Left colon (tissue), 2 donors: ENCODE data around the gene TBC1D22B. TPM values are rescaled to one million over a fixed set of nuclear protein-coding genes. Genes with fewer than 3 reads are reported as not detected.
"Not testable (repeated sequence)": the region's sequence is repeated elsewhere in the genome, so short reads cannot be mapped to it uniquely, and the experiment has no call there.

Experiments used
- ATAC-seq: fragments of 200-7000 bp; cut with Tn5 transposase; one replicate; pipeline ENCODE4 v1.9.1; 2020; ENCODE audit warnings: mild to moderate bottlenecking, moderate library complexity
- DNase-seq, 2 donors: peaks; one replicate each; pipeline ENCODE4 v3.0.0-alpha.2; 2020
- intact Hi-C, 2 donors: fragments of 100-400 bp; cut with DNase I in 1 of 2; cut with micrococcal nuclease in 1 of 2; formaldehyde crosslinking; loops; one replicate each; pipeline versions ENCODE4 v1.11.2 to v1.14.0; 2022; cut with DNase I, micrococcal nuclease
- total RNA-seq, 2 donors: library from RNA; stranded (reverse); fragmentation: NEBNext Ultra II Directional; extraction: Animal tissue kit (Norgen Biotek cat#: 25700); gene quantifications; one replicate each; pipeline ENCODE4 v1.2.1, GENCODE V29; 2021
- donor health status: DM: no; HTN: no; CAD: no.
- donor health status: DM: yes; HTN: yes; CAD: no.

Gene TBC1D22B
- total RNA-seq, 2 donors from 2014 or later, result 13.4 TPM

DNA sequence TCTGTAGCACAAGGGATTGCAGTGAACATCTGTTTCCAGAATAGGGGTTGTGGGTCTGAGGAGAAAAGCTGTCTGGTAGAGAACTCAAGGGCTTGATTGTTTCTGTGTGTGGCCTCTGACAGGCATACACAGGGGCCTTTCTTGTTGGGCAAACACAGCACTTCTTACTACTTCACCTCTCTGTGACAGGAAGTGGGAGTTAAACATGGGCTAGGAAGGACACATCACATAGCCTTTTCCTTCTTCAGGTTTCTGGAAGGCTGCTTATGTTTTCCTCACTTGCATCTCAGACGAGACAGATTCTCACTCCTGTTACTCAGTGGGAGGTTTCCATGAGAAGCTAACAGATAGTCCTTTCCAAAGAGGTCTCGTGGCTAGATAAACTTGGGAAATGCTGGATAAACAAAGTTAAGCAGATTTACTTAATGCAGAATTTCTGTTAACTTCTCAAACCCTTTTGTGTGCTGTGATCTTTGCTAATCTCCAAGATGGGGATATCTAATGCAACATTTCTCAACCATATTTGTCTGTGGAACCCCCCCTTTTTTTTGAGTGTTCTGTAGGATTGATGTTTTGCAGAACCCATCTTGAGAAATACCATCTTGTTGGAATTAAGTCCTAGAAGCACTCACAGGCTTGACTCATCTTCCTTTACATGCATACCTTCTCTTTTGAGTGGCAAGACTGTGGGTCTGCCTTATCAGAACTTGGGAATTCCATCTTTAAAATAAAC is 54.3 kb downstream of the TBC1D22B start:
- DNase-seq, result no peak
- intact Hi-C loops, result no loop called here

DNA sequence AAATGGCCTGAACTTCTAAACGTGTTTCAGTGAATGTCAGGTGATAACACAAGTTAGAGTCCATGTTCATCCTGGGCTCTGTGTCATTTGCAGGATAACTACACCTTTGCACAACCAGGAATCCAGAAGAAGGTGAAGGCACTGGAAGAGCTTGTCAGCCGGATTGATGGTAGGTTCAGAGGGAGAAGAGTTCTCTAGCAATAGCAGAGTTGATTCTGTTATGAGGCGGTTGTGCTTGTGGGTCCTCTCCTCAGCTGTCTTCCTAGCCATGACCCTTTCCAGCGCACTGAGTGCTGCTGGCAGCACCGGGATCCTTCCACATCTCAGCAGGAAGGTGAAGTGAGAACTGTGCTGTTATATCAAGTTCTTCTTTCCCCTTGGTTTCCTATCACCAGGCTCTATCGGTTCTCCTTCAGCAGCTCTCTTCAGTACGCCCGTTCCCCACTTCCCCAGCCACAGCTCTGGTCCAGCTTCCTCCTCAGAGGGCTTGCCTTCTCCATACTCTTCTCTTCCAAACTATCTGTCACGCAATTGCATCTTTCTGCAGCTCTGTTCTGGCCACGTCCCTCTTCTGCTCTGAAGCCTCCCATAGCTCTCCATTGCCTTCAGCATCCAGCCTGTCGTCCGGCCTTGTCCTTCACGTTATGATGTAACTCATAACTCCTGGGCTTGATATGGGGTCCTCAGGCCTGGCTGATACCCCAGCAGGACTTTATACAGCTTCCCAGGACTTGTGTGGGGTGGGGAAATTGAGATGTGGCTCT is 56.3 kb downstream of the TBC1D22B start:
- no peak for DNase-seq
- no peak for ATAC-seq
- intact Hi-C loops, result no loop called here

More for the DNA sequence above, 54.3 kb downstream of the TBC1D22B start:
- no peak for ATAC-seq

DNA sequence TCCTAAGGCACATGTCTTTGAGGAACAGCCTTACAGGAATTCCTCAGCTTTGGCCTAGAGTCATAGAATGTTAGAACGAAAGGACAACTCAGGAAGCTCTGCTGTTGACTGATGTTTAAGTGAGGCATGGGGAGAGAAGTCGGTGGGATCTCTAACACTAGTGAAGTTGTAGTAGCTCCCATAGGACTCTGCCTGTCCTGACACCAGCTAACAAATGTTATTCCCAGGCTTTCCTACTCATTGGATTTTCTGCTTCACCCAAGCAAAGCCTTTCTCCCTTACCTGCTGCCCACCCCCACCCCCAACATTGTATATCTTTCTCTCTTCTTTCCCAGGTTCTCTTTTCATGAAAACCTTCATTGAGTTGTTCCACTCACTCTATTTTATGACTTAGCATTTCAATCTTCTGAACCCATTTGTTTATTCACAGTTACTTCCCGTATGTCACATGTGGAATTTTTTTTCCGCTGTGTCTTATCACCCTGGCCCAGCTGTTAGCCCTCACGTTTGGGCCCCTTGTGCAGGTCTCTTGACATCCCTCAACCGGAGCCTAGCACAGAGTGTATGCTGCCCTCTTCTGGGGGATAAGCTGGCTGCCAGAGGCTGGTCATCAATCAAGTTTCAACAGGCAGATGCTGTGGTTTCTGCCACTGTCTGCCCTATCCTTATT is 57.0 kb downstream of the TBC1D22B start:
- intact Hi-C loops, result no loop called here
- peak; percentile 56 for ATAC-seq
- DNase-seq, result peak in 1 of 2 donors; percentile 20

DNA sequence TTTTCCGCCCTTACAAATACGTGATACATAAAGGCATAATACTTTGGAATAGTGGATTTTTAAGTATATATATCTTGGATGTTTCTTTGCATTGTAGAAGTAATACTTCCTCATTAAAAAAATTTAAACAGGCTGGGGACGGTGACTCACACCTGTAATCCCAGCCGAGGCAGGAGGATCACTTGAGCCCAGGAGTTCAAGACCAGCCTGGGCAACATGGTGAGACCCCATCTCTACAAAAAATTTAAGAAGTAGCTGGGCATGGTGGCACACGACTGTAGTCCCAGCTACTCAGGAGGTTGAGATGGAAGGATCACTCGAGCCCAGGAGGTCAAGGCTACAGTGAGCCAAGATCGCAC is 57.6 kb downstream of the TBC1D22B start:
- ATAC-seq (no peak), DNase-seq (no peak)
- intact Hi-C loops, result no loop called here

DNA sequence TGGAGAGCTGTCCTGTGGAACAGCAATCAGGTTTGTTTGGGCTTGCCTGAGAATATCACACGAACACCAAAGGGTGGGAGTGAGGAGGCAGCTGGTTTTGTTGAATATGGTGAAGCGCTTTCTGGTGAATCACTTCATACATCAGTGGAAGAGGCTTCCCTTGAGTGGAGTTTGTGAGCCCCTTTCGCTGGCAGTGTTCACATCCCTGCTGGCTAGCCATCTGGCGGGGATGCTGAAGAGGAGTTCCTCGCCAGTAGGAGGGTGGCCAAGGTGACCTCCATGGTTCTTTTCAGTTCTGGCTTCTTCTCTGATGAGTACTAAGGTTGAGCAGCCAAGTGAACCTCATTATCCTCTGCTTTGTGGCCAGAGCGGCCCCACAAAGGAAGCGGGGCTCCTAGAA is 58.5 kb downstream of the TBC1D22B start:
- ATAC-seq, result no peak
- intact Hi-C loops, result no loop called here

DNA sequence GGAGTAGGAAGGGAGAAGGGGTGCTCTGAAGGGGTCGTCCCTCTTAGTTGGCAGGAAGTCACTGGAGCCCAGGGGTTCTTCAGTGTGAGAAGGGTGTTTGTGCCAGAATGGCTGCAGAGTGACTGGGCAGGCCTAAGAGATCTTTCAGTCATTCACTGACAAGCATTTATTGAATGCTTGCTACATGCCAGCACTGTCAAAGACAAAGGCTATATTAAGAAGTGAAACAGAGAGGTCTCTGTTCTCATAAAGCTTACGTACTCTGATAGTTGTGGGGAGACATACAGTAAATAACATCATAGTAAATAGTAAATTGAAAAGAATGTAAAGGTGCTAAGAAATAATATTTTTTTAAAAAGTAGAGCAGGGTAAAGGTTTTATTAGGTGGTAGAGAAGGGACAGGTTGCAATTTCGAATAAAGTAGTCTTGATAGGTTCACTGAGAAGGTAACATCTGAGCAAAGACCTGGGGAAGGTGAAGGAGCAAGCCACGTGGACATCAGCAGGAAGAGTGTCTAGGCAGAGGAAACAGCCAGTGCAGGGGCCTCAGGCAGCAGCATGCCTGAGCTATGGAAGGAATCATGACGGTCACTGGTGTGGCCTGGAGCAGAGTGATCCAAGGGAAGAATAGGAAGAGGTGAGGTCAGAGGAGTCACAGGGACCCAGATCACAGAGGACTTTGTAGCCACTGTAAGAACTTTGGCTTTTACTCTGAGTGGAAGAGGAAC is 59.9 kb downstream of the TBC1D22B start:
- DNase-seq, result no peak
- ATAC-seq, result no peak
- intact Hi-C loops, result no loop called here

More for the DNA sequence above, 58.5 kb downstream of the TBC1D22B start:
- no peak for DNase-seq

DNA sequence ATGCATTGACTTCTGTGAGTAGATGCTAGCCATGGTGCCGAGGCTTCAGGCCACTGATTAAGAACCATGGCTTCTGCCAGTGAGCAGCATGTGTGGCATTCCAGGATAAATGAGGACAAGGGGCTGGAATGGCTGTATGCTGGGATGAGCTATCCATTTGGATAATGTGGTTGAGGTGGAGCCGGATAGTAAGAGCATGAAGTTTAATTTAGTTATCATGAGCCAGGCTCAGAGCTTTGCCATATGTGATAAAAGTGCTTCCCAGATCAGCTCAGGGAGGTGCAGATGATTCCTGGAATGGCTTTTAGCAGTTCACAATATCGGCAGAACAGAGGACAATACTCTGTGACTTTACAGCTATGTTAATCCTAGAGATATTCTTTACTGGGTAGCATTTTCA is 61.6 kb downstream of the TBC1D22B start:
- intact Hi-C loops, result no loop called here
- ATAC-seq, result no peak
- DNase-seq, result no peak

DNA sequence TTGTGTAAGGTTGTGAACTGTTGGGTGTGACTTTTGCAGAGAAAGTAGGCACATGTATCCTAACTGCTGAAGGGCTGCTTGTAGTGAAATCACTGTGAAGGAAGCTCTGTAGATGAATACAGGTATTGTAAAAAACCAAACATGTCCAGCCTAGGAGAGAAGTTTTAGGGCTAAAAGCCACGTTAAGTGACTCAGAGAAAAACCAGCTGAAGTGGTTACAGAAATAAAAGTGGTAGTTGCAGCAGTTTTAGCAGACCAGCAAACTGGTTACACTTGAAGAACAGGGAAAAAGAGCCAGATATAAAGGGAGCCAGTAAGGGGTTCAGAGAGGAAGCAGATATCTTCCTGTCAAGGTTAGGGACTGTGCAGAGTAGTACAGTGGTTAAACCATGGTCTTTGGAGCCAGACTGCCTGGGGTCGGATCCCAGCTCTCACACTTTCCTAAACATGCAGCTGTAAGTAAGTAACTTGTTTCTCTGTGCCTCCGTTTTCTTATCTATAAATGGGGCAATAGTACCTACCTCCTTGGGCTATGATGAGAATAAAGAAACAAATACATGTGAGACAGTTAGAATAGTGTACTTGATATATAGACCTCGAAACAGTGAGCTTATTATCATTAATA is 62.4 kb downstream of the TBC1D22B start:
- intact Hi-C loops, result loop anchor here in 1 of 2 donors (10.0 kb wide), 1 partner anchor 365 kb away; no protein-coding TSS in a partner anchor
- DNase-seq (no peak), ATAC-seq (no peak)

DNA sequence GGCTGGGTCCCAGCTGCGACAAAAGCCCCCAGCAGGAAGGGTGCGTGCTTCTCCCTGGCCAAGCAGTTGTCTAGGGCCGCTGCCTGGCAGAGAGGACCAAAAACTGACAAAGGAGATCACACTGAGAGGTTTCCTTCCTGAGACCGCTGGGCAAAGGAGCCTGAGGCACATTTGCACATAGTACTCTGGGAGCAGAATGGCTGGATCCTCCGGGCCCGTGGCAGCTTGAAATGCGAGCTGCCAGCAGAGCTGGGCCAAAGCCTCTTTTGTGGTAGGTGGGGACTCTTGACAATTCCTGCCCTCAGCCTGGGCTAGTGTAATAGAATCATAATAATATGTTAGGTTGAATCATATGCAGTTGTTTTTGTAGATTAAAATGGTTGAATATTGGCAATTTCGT is 63.1 kb downstream of the TBC1D22B start:
- ATAC-seq, result no peak
- intact Hi-C loops, result loop anchor here in 1 of 2 donors (10.0 kb wide), 1 partner anchor 364 kb away; no protein-coding TSS in a partner anchor
- DNase-seq, result no peak

DNA sequence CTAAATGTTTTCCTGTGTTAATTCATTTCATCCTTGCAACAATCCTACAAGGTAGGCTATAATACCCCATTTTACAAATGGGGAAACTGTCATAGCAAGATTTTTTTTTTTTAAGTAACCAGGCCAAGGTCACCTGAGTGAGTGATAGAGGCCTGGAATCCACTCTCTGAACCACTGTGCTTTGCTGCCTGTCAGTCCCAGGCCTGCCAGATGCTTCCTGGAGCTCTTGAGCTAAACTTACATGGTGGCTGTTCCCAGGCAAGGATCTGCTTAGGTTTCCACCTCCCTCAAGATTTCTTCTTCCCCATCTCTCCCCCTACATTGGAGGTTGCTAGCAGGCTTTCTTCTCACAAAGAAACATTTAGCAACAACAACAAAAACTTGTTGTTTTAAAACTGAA is 63.5 kb downstream of the TBC1D22B start:
- ATAC-seq (no peak), DNase-seq (no peak)
- intact Hi-C loops, result loop anchor here in 1 of 2 donors (10.0 kb wide), 1 partner anchor 364 kb away; no protein-coding TSS in a partner anchor

DNA sequence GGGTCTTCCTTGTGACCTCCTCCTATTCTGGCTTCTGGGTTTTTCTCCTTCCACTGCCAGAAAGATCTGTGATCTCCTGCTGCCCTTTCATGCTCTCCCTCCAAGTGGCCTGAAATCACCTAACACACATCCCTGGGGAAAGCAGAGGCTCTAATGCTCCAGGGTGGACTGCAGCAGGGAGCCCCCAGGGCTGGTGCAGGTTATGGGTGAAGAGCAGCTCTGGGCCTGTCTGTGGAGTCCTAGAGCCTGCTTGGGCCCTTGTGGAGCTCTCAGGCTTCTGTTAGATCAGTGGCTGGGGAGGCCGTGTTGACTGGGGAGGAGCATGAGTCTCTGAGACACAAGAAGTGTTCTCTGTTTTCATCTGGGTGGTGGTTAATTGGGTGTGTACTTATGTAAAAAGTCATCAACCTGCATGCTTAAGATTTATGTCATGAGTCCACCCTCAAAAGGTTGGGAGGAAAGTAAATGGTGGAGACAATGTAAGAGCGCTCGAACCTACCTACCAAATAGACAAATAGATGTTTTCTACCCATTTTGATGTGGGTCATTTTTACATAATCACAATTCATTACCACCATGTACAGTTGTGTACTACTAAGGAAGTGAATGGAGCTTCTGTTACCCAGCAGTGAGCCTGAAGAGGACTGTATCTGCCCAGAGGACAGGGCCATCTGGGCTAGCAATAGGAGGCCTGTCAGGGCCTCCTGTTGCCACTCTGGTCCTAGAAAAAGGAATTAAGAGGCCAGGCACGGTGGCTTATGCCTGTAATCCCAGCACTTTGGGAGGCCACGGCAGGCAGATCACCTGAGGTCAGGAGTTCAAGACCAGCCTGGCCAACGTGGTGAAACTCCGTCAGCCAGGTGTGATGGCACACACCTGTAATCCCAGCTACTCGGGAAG is 64.2 kb downstream of the TBC1D22B start:
- DNase-seq, result no peak
- peak; percentile 14 for ATAC-seq
- intact Hi-C loops, result loop anchor here in 1 of 2 donors (10.0 kb wide), 1 partner anchor 363 kb away; no protein-coding TSS in a partner anchor

DNA sequence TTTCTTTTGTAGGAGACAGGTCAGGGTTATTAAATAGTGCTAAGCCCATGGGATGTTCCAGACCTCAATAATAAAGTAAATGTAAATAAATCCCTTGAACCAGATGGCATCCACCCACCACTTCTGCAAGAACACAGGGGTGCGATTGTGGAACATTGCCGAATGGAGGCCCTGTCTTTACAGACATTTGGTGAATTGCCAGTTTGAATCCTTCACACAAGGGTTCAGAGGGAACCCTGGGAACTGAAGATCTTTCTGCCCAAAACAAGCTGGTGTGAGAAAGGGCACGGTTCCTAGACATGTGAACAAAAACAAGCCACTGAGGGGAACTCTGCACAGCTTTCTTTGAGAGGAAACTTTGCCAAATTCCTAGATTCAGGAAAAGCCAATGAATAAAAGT is 66.0 kb downstream of the TBC1D22B start:
- intact Hi-C loops, result loop anchor here in 1 of 2 donors (10.0 kb wide), 1 partner anchor 361 kb away; no protein-coding TSS in a partner anchor
- DNase-seq, result no peak

DNA sequence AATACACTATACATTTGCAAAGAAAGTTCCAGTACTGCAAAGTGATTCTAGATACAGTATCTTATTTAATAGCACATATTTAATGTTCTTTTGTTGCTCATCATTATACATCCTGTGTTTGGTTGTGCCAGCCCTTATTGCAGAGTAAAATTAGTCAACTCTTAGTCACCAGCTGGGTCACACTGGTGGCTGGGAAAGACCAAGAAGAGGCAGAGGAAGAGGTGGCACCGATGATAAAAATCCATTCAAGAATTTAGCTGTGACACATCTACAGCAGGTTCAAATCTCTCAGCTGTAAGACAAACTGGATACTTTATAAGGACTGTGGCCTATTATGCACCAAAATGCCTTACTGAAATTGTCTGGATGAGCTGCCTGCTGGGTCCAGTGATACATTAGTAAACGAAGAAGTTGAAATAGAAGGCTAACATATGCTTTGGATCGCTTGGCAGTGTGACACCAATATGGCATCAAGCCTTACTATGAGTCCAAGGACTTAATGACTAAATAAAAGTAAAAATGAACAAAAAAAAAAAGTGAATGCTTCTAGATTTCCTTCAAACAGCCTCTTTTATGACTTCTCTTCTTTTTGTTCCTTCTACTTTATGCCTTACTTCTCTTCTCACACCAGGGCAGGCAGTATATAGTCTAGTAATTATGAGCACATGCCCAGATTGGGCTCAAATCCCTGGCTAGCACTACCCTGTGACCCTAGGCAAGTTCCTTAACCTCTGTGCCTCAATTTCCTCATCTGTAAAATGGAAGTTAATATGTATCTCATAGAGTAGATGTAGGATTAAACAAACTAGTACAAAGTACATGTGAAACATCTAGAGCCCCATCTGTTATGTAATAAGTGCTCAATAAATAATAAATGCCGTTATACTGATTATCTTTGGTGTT is 66.8 kb downstream of the TBC1D22B start:
- no peak for DNase-seq
- intact Hi-C loops, result loop anchor here in 1 of 2 donors (10.0 kb wide), 1 partner anchor 360 kb away; no protein-coding TSS in a partner anchor
- ATAC-seq, result peak; percentile 21

More for the DNA sequence above, 66.0 kb downstream of the TBC1D22B start:
- ATAC-seq, result no peak

DNA sequence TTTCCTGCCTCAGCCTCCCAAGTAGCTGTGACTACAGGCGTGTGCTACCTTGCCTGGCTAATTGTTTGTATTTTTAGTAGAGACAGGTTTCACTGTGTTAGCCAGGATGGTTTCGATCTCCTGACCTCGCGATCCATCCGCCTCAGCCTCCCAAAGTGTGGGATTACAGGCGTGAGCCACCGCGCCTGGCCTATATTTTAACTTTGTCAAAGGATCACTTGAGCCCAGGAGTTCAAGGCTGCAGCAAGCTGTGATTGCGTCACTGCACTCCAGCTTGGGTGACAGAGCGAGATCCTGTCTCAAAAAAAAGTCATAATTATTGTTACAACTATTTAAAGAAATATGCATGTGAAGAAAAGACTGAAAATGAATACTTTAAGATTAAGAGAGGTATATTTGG is 72.8 kb downstream of the TBC1D22B start:
- DNase-seq, intact Hi-C loops, ATAC-seq: not testable (repeated sequence)

DNA sequence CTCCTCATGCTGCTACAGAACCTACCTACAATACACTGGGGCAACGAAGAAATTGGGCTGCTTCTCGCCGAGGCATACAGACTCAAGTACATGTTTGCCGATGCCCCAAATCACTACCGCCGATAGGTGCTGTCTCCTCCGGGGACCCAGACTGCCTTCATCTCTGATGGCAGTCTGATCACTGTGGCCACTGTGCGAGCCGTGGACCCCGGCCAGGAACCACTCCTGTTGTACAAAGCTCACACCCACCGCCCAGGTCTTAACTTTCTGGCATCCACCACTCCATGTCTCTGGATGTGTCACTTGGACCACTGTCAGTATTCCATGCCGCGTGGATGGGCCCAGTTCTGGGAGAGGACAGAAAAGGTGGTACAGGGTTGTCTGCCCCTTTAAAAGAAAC is 73.5 kb downstream of the TBC1D22B start:
- DNase-seq, result no peak
- intact Hi-C loops, result no loop called here

DNA sequence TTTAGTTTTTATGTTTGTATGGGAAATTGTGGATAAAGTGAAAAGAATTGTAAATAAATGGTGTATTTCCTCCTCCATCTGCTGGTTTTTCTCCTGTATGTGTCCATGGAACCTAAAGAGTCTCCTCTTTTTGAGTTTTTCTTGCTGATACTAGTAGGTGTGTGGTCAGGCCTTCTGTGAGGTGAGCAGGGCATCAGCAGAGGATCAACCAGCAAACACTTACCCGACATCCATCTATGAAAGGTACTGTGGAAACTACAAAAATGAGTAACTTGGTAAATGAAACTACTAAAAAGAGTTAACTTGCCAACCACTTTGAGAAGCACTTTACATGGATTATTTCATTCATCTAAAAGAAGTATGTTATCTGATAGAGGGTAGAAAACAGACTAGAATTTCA is 75.3 kb downstream of the TBC1D22B start:
- no peak for ATAC-seq
- intact Hi-C loops, result no loop called here

More for the DNA sequence above, 73.5 kb downstream of the TBC1D22B start:
- no peak for ATAC-seq

More for the DNA sequence above, 75.3 kb downstream of the TBC1D22B start:
- no peak for DNase-seq
